ENCODE results near the gene MAT2A.

GRCh38 chr2:85506768-85507181 lies 32.2 kb upstream of the MAT2A start:
- TF ChIP-seq ZBTB33 (IDR thresholded peaks at IDR 0.05; ENCODE audit: extremely low read depth, insufficient replicate concordance, low read length) (no peak), TCF7L2 (IDR thresholded peaks at IDR 0.05; ENCODE audit: borderline replicate concordance, extremely low read depth, insufficient read depth, insufficient read length) (no peak), POLR2A (IDR thresholded peaks at IDR 0.05; ENCODE audit: borderline replicate concordance, extremely low read depth, insufficient read depth, insufficient read length) (no peak), CTCF (IDR thresholded peaks at IDR 0.05 in 2 of 3, conservative IDR thresholded peaks at IDR 0.05 in 1 of 3; ENCODE audit: borderline replicate concordance in 1 of 3, insufficient read depth in 1 of 3, low read depth in 2 of 3, low read length in 2 of 3) (no peak), EZH2phosphoT487 (IDR thresholded peaks at IDR 0.05; ENCODE audit: borderline replicate concordance) (no peak), POLR2AphosphoS5 (IDR thresholded peaks at IDR 0.05; ENCODE audit: low read depth, low read length) (no peak), ZFX (IDR thresholded peaks at IDR 0.05) (no peak), FOSL1 (IDR thresholded peaks at IDR 0.05; ENCODE audit: low read depth) (no peak), YY1 (IDR thresholded peaks at IDR 0.05; ENCODE audit: extremely low read depth, insufficient replicate concordance, low read depth, low read length) (no peak), RAD21 (IDR thresholded peaks at IDR 0.05; ENCODE audit: low read depth) (no peak), ZNF274 (IDR thresholded peaks at IDR 0.05; ENCODE audit: low read depth, low read length) (no peak), EZH2 (IDR thresholded peaks at IDR 0.05) (no peak), ELF1 (IDR thresholded peaks at IDR 0.05; ENCODE audit: borderline replicate concordance, low read depth) (no peak)

All from HCT116 (cell line).